K562 (cell line): Measurements from ENCODE around the gene PDLIM5. TPM values are rescaled to one million over a fixed set of nuclear protein-coding genes. Genes with fewer than 3 reads are reported as not detected.

ENCODE experiments used
- CCAR2 ChIP-seq: fragments of 200-400 bp; formaldehyde crosslinking; IDR thresholded peaks from 2 replicates; pipeline ENCODE4 v1.6.1; 2017; ENCODE audit warnings: mild to moderate bottlenecking, low read depth, low read length
- CREM ChIP-seq: IDR thresholded peaks from 2 replicates; pipeline ENCODE4 v1.6.1; 2014; ENCODE audit warnings: antibody characterized with exemption, low read depth
- ETV6 ChIP-seq, 3 experiments: fragments of 150-350 bp in 1 of 3; sonication (generic) in 1 of 3; formaldehyde crosslinking in 1 of 3; IDR thresholded peaks; 2 replicates each; pipeline versions ENCODE4 v1.6.1 to v1.8.0; 2014 to 2022; ENCODE audit warnings: borderline replicate concordance in 2 of 3, low read depth in 2 of 3, antibody characterized with exemption in 1 of 3, low read length in 1 of 3, mild to moderate bottlenecking in 1 of 3, missing genetic modification reagents in 1 of 3
- FOXK1 ChIP-seq: sonication (generic); formaldehyde crosslinking; IDR thresholded peaks from 2 replicates; pipeline ENCODE4 v1.8.0; 2022; ENCODE audit warnings: missing genetic modification reagents, mild to moderate bottlenecking, borderline replicate concordance
- FOXP1 ChIP-seq: sonication (generic); formaldehyde crosslinking; IDR thresholded peaks from 2 replicates; pipeline ENCODE4 v1.8.0; 2022; ENCODE audit warnings: mild to moderate bottlenecking, missing genetic modification reagents
- GATAD2B ChIP-seq: fragments of 450-650 bp; IDR thresholded peaks from 2 replicates; pipeline ENCODE4 v1.6.1; 2017; ENCODE audit warnings: mild to moderate bottlenecking, borderline replicate concordance
- NFE2 ChIP-seq: IDR thresholded peaks from 2 replicates; pipeline ENCODE4 v1.6.1; 2014; ENCODE audit warnings: antibody characterized with exemption, low read depth
- SMARCA5 ChIP-seq: fragments of 450-650 bp; IDR thresholded peaks from 2 replicates; pipeline ENCODE4 v1.6.1; 2016
- SRSF1 ChIP-seq: fragments of 200-400 bp; formaldehyde crosslinking; IDR thresholded peaks from 2 replicates; pipeline ENCODE4 v1.6.1; 2017; ENCODE audit warnings: mild to moderate bottlenecking, low read depth, low read length, moderate library complexity
- XRCC5 ChIP-seq: fragments of 200-400 bp; formaldehyde crosslinking; IDR thresholded peaks from 2 replicates; pipeline ENCODE4 v1.6.1; 2017; ENCODE audit warnings: low read depth, mild to moderate bottlenecking, low read length
- ZC3H8 ChIP-seq: fragments of 450-650 bp; IDR thresholded peaks from 2 replicates; pipeline ENCODE4 v1.6.1; 2017
- ZNF165 ChIP-seq: fragments of 250-450 bp; sonication (Bioruptor Pico); IDR thresholded peaks from 2 replicates; pipeline ENCODE4 v1.4.0; 2020; ENCODE audit warnings: borderline replicate concordance
- ZNF551 ChIP-seq: fragments of 250-450 bp; sonication (Bioruptor Pico); IDR thresholded peaks from 2 replicates; pipeline ENCODE4 v1.5.0; 2021; ENCODE audit warnings: mild to moderate bottlenecking, moderate library complexity
- ZNF79 ChIP-seq: fragments of 250-450 bp; sonication (Bioruptor Pico); IDR thresholded peaks from 2 replicates; pipeline ENCODE4 v1.4.0; 2020; ENCODE audit warnings: low read depth, mild to moderate bottlenecking, moderate library complexity
- polyA plus RNA-seq, 8 experiments: library from polyadenylated mRNA; depleted of rRNA in 4 of 8; stranded (reverse) in 5 of 8; unstranded in 3 of 8; fragments of >200 nt; fragmentation: Nextera tagmentation in 2 of 8; fragmentation: Illumina TruSeq in 1 of 8; extraction: Ambion mirVana in 2 of 8; extraction: Trizol in 1 of 8; gene quantifications; 2 replicates each; pipeline versions ENCODE4 v1.2.1 to v1.2.3, GENCODE V29; 2011 to 2014; ENCODE audit warnings: inconsistent platforms in 1 of 8, missing spikeins in 1 of 8
- total RNA-seq, 7 experiments: library from RNA; depleted of rRNA in 6 of 7; stranded (reverse); fragments of >200 nt in 6 of 7; fragmentation: Illumina TruSeq in 2 of 7; extraction: Trizol in 2 of 7; gene quantifications; 2 replicates each; pipeline versions ENCODE4 v1.2.1 to v1.2.3, GENCODE V29; 2011 to 2021; ENCODE audit warnings: low replicate concordance in 1 of 7
- TF ChIP-seq, protein P1 (sequence below), 2 experiments: fragments of 450-650 bp in 1 of 2; sonication (generic) in 1 of 2; formaldehyde crosslinking in 1 of 2; IDR thresholded peaks; 2 replicates each; pipeline versions ENCODE4 v1.7.1 to v1.9.0; 2016 to 2022; ENCODE audit warnings: inconsistent platforms in 1 of 2, mild to moderate bottlenecking in 1 of 2, missing genetic modification reagents in 1 of 2
- TF ChIP-seq, protein P2 (sequence below): IDR thresholded peaks from 2 replicates; pipeline ENCODE4 v1.6.1; 2011; ENCODE audit not compliant: insufficient read length; ENCODE audit errors: extremely low read depth

The PDLIM5 gene
- total and polyA plus RNA-seq, 9 of the 15 experiments (the other 6 are each of a cell fraction or from before 2014, with no cell fraction given), result 36.9 to 127 (median 62.5) TPM

DNA sequence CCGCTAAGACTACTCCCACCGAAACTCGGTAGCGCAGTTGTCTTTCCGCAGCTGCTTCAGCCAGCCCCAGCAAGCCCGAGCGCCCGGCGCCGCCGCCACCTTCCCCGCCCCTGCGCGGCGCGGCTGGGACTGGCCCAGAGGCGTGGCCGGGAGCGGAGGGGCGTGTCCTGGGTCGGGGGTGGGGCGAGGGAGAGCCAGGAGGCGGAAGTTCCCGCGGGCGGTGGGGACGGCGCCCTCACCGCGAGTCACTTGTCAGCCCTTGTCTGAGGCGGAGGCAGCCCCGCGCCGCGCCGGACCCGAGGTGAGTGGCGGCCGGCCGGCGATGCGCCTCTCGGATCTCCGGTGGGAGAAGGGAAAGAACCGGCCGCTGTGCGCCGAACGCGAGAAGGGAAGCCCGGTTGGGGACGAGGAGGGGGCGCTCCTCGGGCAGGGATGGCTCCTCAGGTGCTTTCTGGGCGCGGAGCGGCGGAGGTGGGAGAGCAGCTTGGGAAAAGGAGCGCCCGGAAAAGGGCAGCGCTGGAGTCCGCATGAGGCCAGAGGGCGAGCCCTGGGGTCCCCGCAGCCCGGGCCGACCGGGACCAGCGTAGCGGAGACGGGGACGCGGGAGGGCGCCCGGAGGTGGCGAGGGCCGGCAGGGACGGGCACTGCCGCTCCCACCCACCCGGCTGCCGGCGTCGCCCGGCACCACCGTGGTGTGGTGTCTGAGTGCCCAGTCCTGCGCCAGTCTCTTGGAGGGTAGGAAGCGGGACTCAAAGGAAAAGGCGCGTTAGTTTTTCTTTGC, at the start of gene PDLIM5 (continued):
- TF ChIP-seq, protein P1, sequence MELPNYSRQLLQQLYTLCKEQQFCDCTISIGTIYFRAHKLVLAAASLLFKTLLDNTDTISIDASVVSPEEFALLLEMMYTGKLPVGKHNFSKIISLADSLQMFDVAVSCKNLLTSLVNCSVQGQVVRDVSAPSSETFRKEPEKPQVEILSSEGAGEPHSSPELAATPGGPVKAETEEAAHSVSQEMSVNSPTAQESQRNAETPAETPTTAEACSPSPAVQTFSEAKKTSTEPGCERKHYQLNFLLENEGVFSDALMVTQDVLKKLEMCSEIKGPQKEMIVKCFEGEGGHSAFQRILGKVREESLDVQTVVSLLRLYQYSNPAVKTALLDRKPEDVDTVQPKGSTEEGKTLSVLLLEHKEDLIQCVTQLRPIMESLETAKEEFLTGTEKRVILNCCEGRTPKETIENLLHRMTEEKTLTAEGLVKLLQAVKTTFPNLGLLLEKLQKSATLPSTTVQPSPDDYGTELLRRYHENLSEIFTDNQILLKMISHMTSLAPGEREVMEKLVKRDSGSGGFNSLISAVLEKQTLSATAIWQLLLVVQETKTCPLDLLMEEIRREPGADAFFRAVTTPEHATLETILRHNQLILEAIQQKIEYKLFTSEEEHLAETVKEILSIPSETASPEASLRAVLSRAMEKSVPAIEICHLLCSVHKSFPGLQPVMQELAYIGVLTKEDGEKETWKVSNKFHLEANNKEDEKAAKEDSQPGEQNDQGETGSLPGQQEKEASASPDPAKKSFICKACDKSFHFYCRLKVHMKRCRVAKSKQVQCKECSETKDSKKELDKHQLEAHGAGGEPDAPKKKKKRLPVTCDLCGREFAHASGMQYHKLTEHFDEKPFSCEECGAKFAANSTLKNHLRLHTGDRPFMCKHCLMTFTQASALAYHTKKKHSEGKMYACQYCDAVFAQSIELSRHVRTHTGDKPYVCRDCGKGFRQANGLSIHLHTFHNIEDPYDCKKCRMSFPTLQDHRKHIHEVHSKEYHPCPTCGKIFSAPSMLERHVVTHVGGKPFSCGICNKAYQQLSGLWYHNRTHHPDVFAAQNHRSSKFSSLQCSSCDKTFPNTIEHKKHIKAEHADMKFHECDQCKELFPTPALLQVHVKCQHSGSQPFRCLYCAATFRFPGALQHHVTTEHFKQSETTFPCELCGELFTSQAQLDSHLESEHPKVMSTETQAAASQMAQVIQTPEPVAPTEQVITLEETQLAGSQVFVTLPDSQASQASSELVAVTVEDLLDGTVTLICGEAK (IDR thresholded peaks at IDR 0.05), result no peak
- TF ChIP-seq, protein P1 (CRISPR knock-in tag; IDR thresholded peaks at IDR 0.05), result no peak
- TF ChIP-seq CCAR2 (no peak), ZNF165 (no peak), CREM (0 out of 2 replicates have a peak, but pooled peaks have one; percentile 38), SRSF1 (no peak), FOXK1 (CRISPR knock-in tag) (no peak), NFE2 (no peak), ETV6 (IDR thresholded peaks at IDR 0.05; ENCODE audit: borderline replicate concordance in 1 of 2, low read depth in 2 of 2, low read length in 1 of 2) (no peak), ETV6 (CRISPR knock-in tag; IDR thresholded peaks at IDR 0.05; ENCODE audit: borderline replicate concordance) (no peak), ZNF79 (CRISPR knock-in tag) (no peak), SMARCA5 (no peak), XRCC5 (no peak), ZC3H8 (no peak), ZNF551 (CRISPR knock-in tag) (no peak), FOXP1 (CRISPR knock-in tag) (0 out of 2 replicates have a peak, but pooled peaks have one; percentile 76), GATAD2B (no peak)
- TF ChIP-seq, protein P2, sequence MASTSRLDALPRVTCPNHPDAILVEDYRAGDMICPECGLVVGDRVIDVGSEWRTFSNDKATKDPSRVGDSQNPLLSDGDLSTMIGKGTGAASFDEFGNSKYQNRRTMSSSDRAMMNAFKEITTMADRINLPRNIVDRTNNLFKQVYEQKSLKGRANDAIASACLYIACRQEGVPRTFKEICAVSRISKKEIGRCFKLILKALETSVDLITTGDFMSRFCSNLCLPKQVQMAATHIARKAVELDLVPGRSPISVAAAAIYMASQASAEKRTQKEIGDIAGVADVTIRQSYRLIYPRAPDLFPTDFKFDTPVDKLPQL, result no peak
